H1 (cell line): ENCODE results near the gene CNTN5. TPM values are rescaled to one million over a fixed set of nuclear protein-coding genes. Genes with fewer than 3 reads are reported as not detected.

Experiments used
- CTCF ChIA-PET: fragments of 300-600 bp; sonication (Branson Sonifier 250); formaldehyde crosslinking; loops from one replicate; lab custom pipeline; 2021; ENCODE audit not compliant: partially characterized antibody; lab: Charles Lee
- POLR2A ChIA-PET: fragments of 300-600 bp; sonication (Branson Sonifier 250); formaldehyde crosslinking; loops from one replicate; lab custom pipeline; 2021; ENCODE audit warnings: inconsistent platforms; ENCODE audit not compliant: partially characterized antibody; lab: Charles Lee
- DNase-seq, 2 experiments: peaks; one replicate each; pipeline versions ENCODE4 v3.0.0 to v3.0.0-alpha.2; 2010 to 2022; ENCODE audit warnings: low spot score in 2 of 2, low read depth in 1 of 2, mixed read lengths in 1 of 2
- FAIRE-seq: peaks from 2 replicates; lab custom pipeline; 2011; peaks lifted over from hg19 to GRCh38; lab: Jason Lieb, UNC
- H2AFZ ChIP-seq: 2 replicates; pipeline ENCODE4 v1.8.1; 2012; ENCODE audit warnings: low read length, inconsistent platforms
- H2AK5ac ChIP-seq: 2 replicates; pipeline ENCODE4 v1.6.1; 2013; ENCODE audit warnings: low read depth, low read length
- H2BK120ac ChIP-seq: replicated peaks from 2 replicates; pipeline ENCODE3; 2013; ENCODE audit warnings: low read depth, low read length, inconsistent platforms
- H2BK12ac ChIP-seq: 2 replicates; pipeline ENCODE4 v1.6.1; 2013; ENCODE audit warnings: low read depth, low read length
- H2BK15ac ChIP-seq: 2 replicates; pipeline ENCODE4 v1.6.1; 2013; ENCODE audit warnings: low read length
- H2BK20ac ChIP-seq: 2 replicates; pipeline ENCODE4 v1.6.1; 2013; ENCODE audit warnings: low read length
- H2BK5ac ChIP-seq: 2 replicates; pipeline ENCODE4 v1.6.1; 2013; ENCODE audit warnings: low read depth, low read length
- H3K14ac ChIP-seq: 2 replicates; pipeline ENCODE4 v1.6.1; 2013; ENCODE audit warnings: inconsistent platforms; ENCODE audit not compliant: insufficient read length
- H3K18ac ChIP-seq: 2 replicates; pipeline ENCODE4 v1.6.1; 2013; ENCODE audit warnings: low read length; ENCODE audit errors: extremely low read depth
- H3K23ac ChIP-seq: 2 replicates; pipeline ENCODE4 v1.6.1; 2013; ENCODE audit warnings: inconsistent platforms; ENCODE audit not compliant: insufficient read length
- H3K23me2 ChIP-seq: 2 replicates; pipeline ENCODE4 v1.6.1; 2013; ENCODE audit warnings: low read depth, low read length
- H3K27ac ChIP-seq: 2 replicates; pipeline ENCODE4 v1.6.1; 2011; ENCODE audit warnings: low read depth, low read length, inconsistent platforms
- H3K27me3 ChIP-seq, 4 experiments: replicated peaks in 1 of 4; 1 replicate in 1 of 4; 2 replicates in 3 of 4; pipeline versions ENCODE4 v1.6.1 to v1.8.1; 2011 to 2013; ENCODE audit warnings: low read length in 3 of 4, mild to moderate bottlenecking in 3 of 4, inconsistent platforms in 2 of 4, mixed read lengths in 2 of 4, moderate library complexity in 1 of 4; ENCODE audit not compliant: control insufficient read depth in 3 of 4, insufficient read depth in 3 of 4; ENCODE audit errors: extremely low read depth in 1 of 4
- H3K36me3 ChIP-seq, 4 experiments: 2 replicates each; pipeline versions ENCODE4 v1.6.1 to v1.8.1; 2011 to 2013; ENCODE audit warnings: mild to moderate bottlenecking in 4 of 4, low read length in 3 of 4, moderate library complexity in 2 of 4, control low read depth in 1 of 4, inconsistent platforms in 1 of 4; ENCODE audit not compliant: insufficient read depth in 4 of 4, control insufficient read depth in 2 of 4
- H3K4ac ChIP-seq: replicated peaks from 2 replicates; pipeline ENCODE3; 2013; ENCODE audit warnings: low read length, low read depth, mixed read lengths, inconsistent platforms; ENCODE audit not compliant: insufficient read length
- H3K4me1 ChIP-seq, 4 experiments: replicated peaks in 1 of 4; 1 replicate in 1 of 4; 2 replicates in 3 of 4; pipeline versions ENCODE4 v1.6.1 to v1.8.1; 2011 to 2013; ENCODE audit warnings: low read length in 3 of 4, inconsistent platforms in 2 of 4, mixed read lengths in 1 of 4; ENCODE audit not compliant: insufficient read depth in 4 of 4, control insufficient read depth in 3 of 4
- H3K4me2 ChIP-seq, 2 experiments: 2 replicates each; pipeline versions ENCODE4 v1.6.1 to v1.8.1; 2011 to 2013; ENCODE audit warnings: low read depth in 2 of 2, low read length in 2 of 2, control low read depth in 1 of 2, inconsistent platforms in 1 of 2, mild to moderate bottlenecking in 1 of 2; ENCODE audit not compliant: insufficient read depth in 1 of 2
- H3K4me3 ChIP-seq, 4 experiments: fragments of 200-600, 300-600 bp in 1 of 4; sonication (generic), shearing (Covaris generic), sonication (Bioruptor Twin) in 1 of 4; 2 replicates each; pipeline versions ENCODE4 v1.5.1 to v1.8.1; 2011 to 2016; ENCODE audit warnings: low read length in 4 of 4, low read depth in 3 of 4, control low read depth in 2 of 4, inconsistent platforms in 2 of 4, mild to moderate bottlenecking in 2 of 4, mixed read lengths in 1 of 4, moderate library complexity in 1 of 4; ENCODE audit not compliant: insufficient read depth in 2 of 4; ENCODE audit errors: extremely low read depth in 1 of 4
- H3K56ac ChIP-seq: replicated peaks from 2 replicates; pipeline ENCODE3; 2013; ENCODE audit warnings: low read depth, mild to moderate bottlenecking, mixed read lengths, low read length, inconsistent platforms; ENCODE audit not compliant: insufficient read length
- H3K79me1 ChIP-seq: 2 replicates; pipeline ENCODE4 v1.6.1; 2013; ENCODE audit warnings: low read depth, low read length, control low read depth
- H3K79me2 ChIP-seq, 2 experiments: 2 replicates each; pipeline versions ENCODE4 v1.6.1 to v1.8.1; 2012 to 2013; ENCODE audit warnings: low read length in 2 of 2, mild to moderate bottlenecking in 2 of 2, inconsistent platforms in 1 of 2; ENCODE audit not compliant: insufficient read depth in 2 of 2, control insufficient read depth in 1 of 2
- H3K9ac ChIP-seq, 4 experiments: replicated peaks in 1 of 4; 1 replicate in 1 of 4; 2 replicates in 3 of 4; pipeline versions ENCODE4 v1.6.1 to v1.8.1; 2011 to 2013; ENCODE audit warnings: low read depth in 3 of 4, low read length in 3 of 4, control low read depth in 2 of 4, mild to moderate bottlenecking in 2 of 4, moderate library complexity in 2 of 4, inconsistent platforms in 1 of 4; ENCODE audit errors: extremely low read depth in 1 of 4
- H3K9me3 ChIP-seq, 2 experiments: 2 replicates each; pipeline versions ENCODE4 v1.6.1 to v1.8.1; 2012 to 2013; ENCODE audit warnings: mild to moderate bottlenecking in 2 of 2, moderate library complexity in 2 of 2, control low read depth in 1 of 2, inconsistent platforms in 1 of 2, low read depth in 1 of 2, low read length in 1 of 2, mixed read lengths in 1 of 2; ENCODE audit not compliant: insufficient read depth in 2 of 2
- H4K20me1 ChIP-seq, 2 experiments: replicated peaks in 1 of 2; 2 replicates each; pipeline versions ENCODE3 to v1.8.1; 2011 to 2013; ENCODE audit warnings: inconsistent platforms in 2 of 2, low read length in 2 of 2, mild to moderate bottlenecking in 1 of 2; ENCODE audit not compliant: insufficient read depth in 2 of 2, control insufficient read depth in 1 of 2
- H4K5ac ChIP-seq: 2 replicates; pipeline ENCODE4 v1.6.1; 2013; ENCODE audit warnings: low read length, low read depth, mixed read lengths, inconsistent platforms; ENCODE audit not compliant: insufficient read length
- H4K8ac ChIP-seq: 2 replicates; pipeline ENCODE4 v1.8.0; 2013; ENCODE audit warnings: mild to moderate bottlenecking, moderate library complexity, low read length, inconsistent platforms; ENCODE audit not compliant: insufficient read depth; ENCODE audit errors: extremely low read depth
- H4K91ac ChIP-seq: replicated peaks from 2 replicates; pipeline ENCODE3; 2013; ENCODE audit warnings: low read length, mixed read lengths, inconsistent platforms; ENCODE audit not compliant: insufficient read length
- ASH2L ChIP-seq: fragments of 200-600, 300-600 bp; sonication (generic); IDR thresholded peaks from one replicate; pipeline ENCODE4 v1.7.1; 2017; ENCODE audit warnings: low read length
- BACH1 ChIP-seq: IDR thresholded peaks from 2 replicates; pipeline ENCODE4 v1.6.1; 2012; ENCODE audit warnings: low read length, improper control_type of control experiment
- CEBPB ChIP-seq: IDR thresholded peaks from 2 replicates; pipeline ENCODE4 v1.6.1; 2012; ENCODE audit warnings: low read depth, low read length
- EP300 ChIP-seq, 2 experiments: IDR thresholded peaks; 1 replicate in 1 of 2; 2 replicates in 1 of 2; pipeline ENCODE4 v1.6.1; 2011 to 2012; ENCODE audit warnings: low read depth in 2 of 2, low read length in 2 of 2, mild to moderate bottlenecking in 2 of 2, borderline replicate concordance in 1 of 2, inconsistent platforms in 1 of 2, moderate library complexity in 1 of 2
- GABPA ChIP-seq: IDR thresholded peaks from 2 replicates; pipeline ENCODE4 v1.6.1; 2011; ENCODE audit warnings: mild to moderate bottlenecking, low read length, moderate library complexity, borderline replicate concordance; ENCODE audit not compliant: insufficient read depth
- KDM4A ChIP-seq: IDR thresholded peaks from one replicate; pipeline ENCODE4 v1.7.1; 2012; ENCODE audit warnings: low read depth, mild to moderate bottlenecking, moderate library complexity, low read length, inconsistent platforms; ENCODE audit not compliant: severe bottlenecking
- POLR2AphosphoS5 ChIP-seq: IDR thresholded peaks from 2 replicates; pipeline ENCODE4 v1.6.1; 2011; ENCODE audit warnings: low read depth, low read length
- SRF ChIP-seq: IDR thresholded peaks from 2 replicates; pipeline ENCODE4 v1.6.1; 2011; ENCODE audit warnings: mild to moderate bottlenecking, low read depth, low read length, moderate library complexity
- SUZ12 ChIP-seq: fragments of 200-600 bp; sonication (generic); IDR thresholded peaks from 2 replicates; pipeline ENCODE4 v1.6.1; 2012; ENCODE audit warnings: mild to moderate bottlenecking, inconsistent platforms, low read length, moderate library complexity, mixed read lengths
- TAF1 ChIP-seq: IDR thresholded peaks from 2 replicates; pipeline ENCODE4 v1.6.1; 2011; ENCODE audit warnings: mild to moderate bottlenecking, low read depth, low read length
- TEAD4 ChIP-seq: IDR thresholded peaks from 2 replicates; pipeline ENCODE4 v1.6.1; 2012; ENCODE audit warnings: low read depth, low read length, inconsistent platforms, mixed read lengths
- WGBS, 2 experiments: shearing (Covaris generic) in 1 of 2; methylation state at CpG; one replicate each; pipeline versions ENCODE4 v1.1.6 to v1.1.7; 2013 to 2015; ENCODE audit warnings: low lambda C conversion rate in 2 of 2, mixed read lengths in 2 of 2, inconsistent platforms in 1 of 2, low coverage in 1 of 2, missing lambda C conversion rate in 1 of 2; ENCODE audit not compliant: insufficient replicate concordance in 2 of 2, insufficient coverage in 1 of 2, insufficient read length in 1 of 2; ENCODE audit errors: extremely low coverage in 1 of 2, missing lambda C conversion rate in 1 of 2; 5-methylcytosine and 5-hydroxymethylcytosine counted together
- polyA plus RNA-seq, 7 experiments: library from polyadenylated mRNA; depleted of rRNA in 3 of 7; stranded (reverse) in 5 of 7; unstranded in 2 of 7; fragments of >200 nt in 5 of 7; fragments of 200-250 nt in 2 of 7; gene quantifications; 1 replicate in 5 of 7; 2 replicates in 1 of 7; 4 replicates in 1 of 7; pipeline versions ENCODE4 v1.2.1 to v1.2.3, GENCODE V29; 2011 to 2013; ENCODE audit warnings: missing spikeins in 2 of 7, mixed read lengths in 2 of 7
- total RNA-seq: library from RNA; stranded (reverse); fragmentation: NEBNext Ultra II Directional; extraction: Animal tissue kit (Norgen Biotek cat#: 25700); gene quantifications from 2 replicates; pipeline ENCODE4 v1.2.1, GENCODE V29; 2021

The CNTN5 gene
- total and polyA plus RNA-seq, 2 of the 8 experiments (the other 6 are each of a cell fraction or from before 2014, with no cell fraction given): not detected

DNA sequence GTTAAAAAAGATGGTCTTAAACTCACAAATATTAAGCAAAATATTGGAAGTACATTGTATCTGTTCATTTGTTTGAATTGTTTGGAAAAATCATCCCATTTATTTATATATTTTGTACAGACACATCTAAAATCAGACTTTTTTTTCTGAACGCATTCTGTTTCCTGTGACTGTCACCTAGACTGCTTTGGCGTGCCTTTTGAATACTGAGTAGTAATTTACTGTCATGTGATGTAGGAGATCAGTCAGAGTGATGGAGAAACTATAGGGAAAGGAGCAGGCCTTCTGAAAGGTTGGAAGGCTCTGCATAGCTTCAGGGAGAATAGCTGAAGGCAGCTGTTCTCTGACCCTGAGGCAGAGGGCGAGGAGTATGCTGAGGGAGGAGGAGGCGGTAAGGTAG lies 1214.3 kb downstream of the CNTN5 start:
- Histone ChIP-seq H3K79me1 (no peaks in the 10 kb centered on the region), H2AFZ (no peak overlapping the region), H2AK5ac (no peak overlapping the region), H3K14ac (no peak overlapping the region), H3K9ac (no peak overlapping the region), H4K5ac (no peak overlapping the region), H3K56ac (no peak overlapping the region), H4K20me1 (no peaks in the 10 kb centered on the region), H4K8ac (no peak overlapping the region)
- no peak for TF ChIP-seq TEAD4
- no peak for TF ChIP-seq TAF1
- TF ChIP-seq CEBPB: no peak
- no peak for TF ChIP-seq SUZ12
- no peak for TF ChIP-seq SRF
- no peak for TF ChIP-seq BACH1
- TF ChIP-seq POLR2AphosphoS5: no peak
- TF ChIP-seq KDM4A: no peak
- TF ChIP-seq GABPA: no peak
- TF ChIP-seq ASH2L: no peak
- TF ChIP-seq EP300 (IDR thresholded peaks at IDR 0.05; ENCODE audit: borderline replicate concordance in 1 of 2, low read depth in 2 of 2, low read length in 2 of 2): no peak
- TF ChIP-seq, all 59 proteins: peak for 0
- H3K18ac ChIP-seq: no peak overlapping the region
- H2BK5ac ChIP-seq: no peak overlapping the region
- no peak overlapping the region for H3K4ac ChIP-seq
- no peak overlapping the region for H2BK12ac ChIP-seq
- H2BK15ac ChIP-seq: no peak overlapping the region
- no peak overlapping the region for H4K91ac ChIP-seq
- H3K4me2 ChIP-seq: no peak overlapping the region
- FAIRE-seq: no peak
- no peaks in the 10 kb centered on the region for H3K36me3 ChIP-seq
- H3K4me3 ChIP-seq: no peak overlapping the region
- no peak overlapping the region for H2BK120ac ChIP-seq
- no peaks in the 10 kb centered on the region for H3K4me1 ChIP-seq
- H3K79me2 ChIP-seq: no peaks in the 10 kb centered on the region
- no peaks in the 10 kb centered on the region for H3K27me3 ChIP-seq
- ChIA-PET POLR2A (no interaction called here), CTCF (no interaction called here)
- no peak for DNase-seq
- H3K23me2 ChIP-seq: no peaks in the 10 kb centered on the region
- 79% methylated on average over 4 of the region's 4 CpGs; no CpG with 5 or more reads in 1 of the 2 experiments for WGBS, 2 experiments
- H3K9me3 ChIP-seq: no peaks in the 10 kb centered on the region
- H3K23ac ChIP-seq: no peak overlapping the region
- H3K27ac ChIP-seq: no peak overlapping the region
- H2BK20ac ChIP-seq: no peak overlapping the region
